Endothelial cell of hepatic sinusoid (primary cell): ENCODE results near the gene MMP8.

Source experiments
- in situ Hi-C: cut with HindIII; loops from 2 replicates; pipeline ENCODE4 v1.10.0; 2017; ENCODE audit warnings: low sequenced_read_pairs

MMP8 gene

GRCh38 chr11:102662607-102663006 is 62.1 kb downstream of the MMP8 start:
- in situ Hi-C loops = no loop called here
